ENCODE measurements around the gene TRIM33.
"Not testable (repeated sequence)": the region's sequence is repeated elsewhere in the genome, so short reads cannot be mapped to it uniquely, and the experiment has no call there.

TRIM33 gene

DNA sequence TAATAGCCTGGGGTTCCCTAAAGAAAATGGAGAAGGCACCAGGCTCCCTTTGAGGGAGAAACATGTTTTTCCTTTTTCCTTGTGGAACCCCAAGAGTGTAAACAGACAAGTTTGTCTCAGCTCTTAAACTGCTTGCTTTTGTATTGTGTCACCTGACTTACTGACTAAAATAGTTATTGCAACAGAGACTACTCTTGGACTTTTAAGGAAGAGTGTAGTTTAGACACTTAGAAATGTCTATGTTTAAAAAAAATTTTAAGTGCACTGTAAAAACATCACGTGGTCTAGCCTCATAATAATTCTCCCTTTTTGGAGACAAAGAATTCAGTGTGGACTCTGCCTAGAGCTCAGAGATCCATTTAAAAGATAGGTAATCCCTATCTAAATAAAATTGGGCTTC lies 141.1 kb downstream of the TRIM33 start:
- intact Hi-C loops (cut with DNase I) = no loop called here
- DNase-seq = no peak

GRCh38 chr1:114369266-114369919 lies 141.6 kb downstream of the TRIM33 start:
- DNase-seq; intact Hi-C loops (cut with DNase I): not testable (repeated sequence)

- DNase-seq = no peak
- intact Hi-C loops (cut with DNase I) = no loop called here
Measured at GRCh38 chr1:114368560-114369255, 142.3 kb downstream of the TRIM33 start.

DNA sequence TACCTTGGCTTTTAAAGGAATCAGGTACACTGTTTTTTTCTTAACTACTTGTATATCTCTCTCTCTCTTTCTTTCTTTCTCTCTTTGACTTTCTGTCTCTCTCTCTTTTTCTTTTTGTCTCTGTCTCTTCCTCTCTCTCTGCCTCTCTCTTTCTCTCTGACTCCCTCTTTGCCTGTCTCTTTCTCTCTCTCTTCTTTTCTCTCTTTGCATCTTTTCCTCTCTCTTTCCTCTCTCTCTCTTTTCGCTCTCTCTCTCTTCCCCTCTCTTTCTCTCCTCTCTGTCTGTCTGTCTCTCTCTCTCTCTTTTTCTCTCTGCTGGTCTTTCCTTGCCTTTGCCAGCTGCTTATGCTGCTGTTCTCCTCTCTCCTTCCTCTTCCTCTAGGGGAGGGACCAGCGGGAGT lies 143.2 kb downstream of the TRIM33 start:
- DNase-seq = no peak
- intact Hi-C loops (cut with DNase I) = no loop called here

DNA sequence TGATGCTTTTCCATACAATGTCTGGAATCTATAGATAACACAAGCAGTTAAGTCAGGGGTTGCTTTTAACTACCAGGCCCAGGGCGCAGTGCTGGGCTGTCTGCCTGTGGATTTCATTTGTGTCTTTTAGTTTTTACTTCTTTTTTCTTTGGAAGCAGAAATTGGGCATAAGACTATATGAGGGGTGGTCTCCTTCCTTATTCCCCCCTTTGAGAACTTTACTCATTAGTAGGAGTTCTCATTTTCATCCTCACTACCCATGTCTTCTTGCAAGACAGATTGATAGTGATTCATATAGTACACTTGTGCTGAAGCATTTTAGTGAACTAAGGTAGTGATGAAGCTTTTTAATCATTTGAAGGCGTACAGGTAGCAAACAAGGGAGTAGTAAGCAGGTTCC lies 147.8 kb downstream of the TRIM33 start:
- intact Hi-C loops (cut with DNase I); DNase-seq: not testable (repeated sequence)

- intact Hi-C loops (cut with DNase I) = no loop called here
- DNase-seq = peak in 1 of 42 donors; percentile 12
Measured at GRCh38 chr1:114359791-114360190, 151.2 kb downstream of the TRIM33 start.

- intact Hi-C loops (cut with DNase I) = no loop called here
Measured at GRCh38 chr1:114355240-114355639, 155.8 kb downstream of the TRIM33 start.

DNA sequence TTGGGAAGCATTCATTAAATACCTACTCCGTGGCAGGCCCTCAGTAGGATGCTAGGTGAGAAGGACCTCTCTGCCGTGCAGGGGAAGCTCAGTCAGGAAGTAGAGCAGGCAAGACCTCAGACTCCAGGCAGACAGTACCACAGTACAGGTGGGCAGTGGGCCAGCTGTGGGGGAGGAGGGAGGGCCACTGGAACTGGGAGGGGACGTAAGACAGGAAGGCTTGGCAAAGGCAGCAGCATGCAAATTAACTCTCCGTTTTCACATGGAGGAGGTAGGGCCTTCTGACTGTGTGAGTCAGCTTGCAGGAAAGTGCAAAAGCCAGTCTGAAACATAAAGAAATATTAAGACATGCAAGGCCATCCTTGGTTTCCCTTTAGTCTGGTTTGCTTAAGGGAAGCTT lies 157.7 kb downstream of the TRIM33 start:
- intact Hi-C loops (cut with DNase I) = no loop called here

More at GRCh38 chr1:114355240-114355639, 155.8 kb downstream of the TRIM33 start:
- DNase-seq = no peak

GRCh38 chr1:114352797-114353196 lies 158.2 kb downstream of the TRIM33 start:
- peak in 11 of 42 donors; percentile 11 to 48 (median 19) for DNase-seq
- intact Hi-C loops (cut with DNase I) = no loop called here

More for the DNA sequence above, 157.7 kb downstream of the TRIM33 start:
- DNase-seq = peak in 2 of 42 donors; percentile 21 to 43

DNA sequence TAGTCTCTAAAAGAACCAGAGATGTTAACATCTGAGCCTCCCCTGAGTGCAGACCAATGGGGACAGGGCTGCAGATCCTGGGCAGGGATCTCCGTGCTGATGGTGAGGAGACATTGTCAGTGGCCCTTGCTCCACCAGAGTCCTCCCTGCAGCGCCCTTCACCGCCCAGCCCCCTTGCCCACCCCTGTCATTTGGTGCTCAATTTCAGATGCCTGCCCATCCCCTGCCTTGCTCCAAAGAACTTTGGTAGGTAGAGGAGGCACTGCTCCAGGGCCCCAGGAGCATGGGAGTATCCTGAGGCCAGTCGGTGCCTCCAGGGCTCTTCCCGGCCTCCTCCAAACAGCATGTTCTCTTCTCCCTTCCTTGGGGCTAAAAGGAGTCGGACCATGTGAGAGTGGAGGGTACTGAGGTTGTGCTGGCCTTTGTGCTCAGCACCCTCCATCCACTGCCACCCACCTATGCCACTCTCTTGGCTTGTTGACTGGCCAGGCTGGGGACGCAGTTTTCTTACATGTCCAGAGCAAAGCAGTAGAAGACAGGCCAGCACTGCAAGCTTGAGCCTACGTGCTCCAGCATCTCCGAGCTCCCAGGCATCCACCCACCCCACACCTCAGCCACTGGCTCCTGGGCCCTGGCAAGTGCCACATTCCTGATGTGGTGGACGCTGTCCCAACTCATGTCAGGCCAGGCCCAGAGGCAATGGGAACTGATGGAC lies 160.1 kb downstream of the TRIM33 start:
- intact Hi-C loops (cut with DNase I) = no loop called here
- peak in 1 of 42 donors; percentile 26 for DNase-seq

- intact Hi-C loops (cut with DNase I) = no loop called here
- peak in 1 of 42 donors; percentile 29 for DNase-seq
Measured at GRCh38 chr1:114349891-114350605, 161.0 kb downstream of the TRIM33 start.

DNA sequence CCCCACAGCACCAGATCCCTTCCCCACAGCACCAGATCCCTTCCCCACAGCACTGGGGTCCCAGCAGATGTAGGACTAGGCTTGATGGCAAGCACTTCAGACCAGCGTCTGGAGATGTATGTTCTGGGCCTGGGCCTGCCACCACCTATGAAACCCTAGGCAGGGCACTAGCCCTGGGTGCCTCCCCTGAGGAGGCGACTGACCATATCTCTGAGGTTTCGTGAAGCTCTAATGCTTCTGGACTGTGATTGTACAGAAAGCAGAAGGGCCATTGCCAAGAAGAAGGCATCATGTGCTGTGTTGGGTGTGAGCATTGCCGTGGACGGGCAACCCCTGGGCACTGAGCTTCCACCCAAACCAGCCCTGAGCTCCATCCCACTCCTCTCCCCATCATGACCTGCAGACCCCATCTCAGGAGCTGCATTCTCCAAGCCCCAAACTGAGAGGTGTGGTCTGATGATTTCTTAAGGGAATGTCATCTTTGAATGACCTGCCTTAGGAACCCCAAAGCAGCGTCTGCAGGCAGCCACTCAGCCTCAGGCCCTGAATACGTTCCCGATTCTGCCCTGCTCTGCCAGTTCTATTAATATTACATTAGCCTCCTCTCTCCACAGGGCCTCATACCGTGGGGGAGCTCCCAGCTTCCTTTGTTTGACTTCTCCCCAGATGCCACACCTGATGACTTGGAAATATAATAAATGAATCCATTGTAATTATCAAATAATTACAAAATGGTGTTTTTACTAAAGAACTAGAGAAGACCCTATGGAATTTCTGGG lies 163.4 kb downstream of the TRIM33 start:
- DNase-seq = no peak
- intact Hi-C loops (cut with DNase I) = no loop called here

DNA sequence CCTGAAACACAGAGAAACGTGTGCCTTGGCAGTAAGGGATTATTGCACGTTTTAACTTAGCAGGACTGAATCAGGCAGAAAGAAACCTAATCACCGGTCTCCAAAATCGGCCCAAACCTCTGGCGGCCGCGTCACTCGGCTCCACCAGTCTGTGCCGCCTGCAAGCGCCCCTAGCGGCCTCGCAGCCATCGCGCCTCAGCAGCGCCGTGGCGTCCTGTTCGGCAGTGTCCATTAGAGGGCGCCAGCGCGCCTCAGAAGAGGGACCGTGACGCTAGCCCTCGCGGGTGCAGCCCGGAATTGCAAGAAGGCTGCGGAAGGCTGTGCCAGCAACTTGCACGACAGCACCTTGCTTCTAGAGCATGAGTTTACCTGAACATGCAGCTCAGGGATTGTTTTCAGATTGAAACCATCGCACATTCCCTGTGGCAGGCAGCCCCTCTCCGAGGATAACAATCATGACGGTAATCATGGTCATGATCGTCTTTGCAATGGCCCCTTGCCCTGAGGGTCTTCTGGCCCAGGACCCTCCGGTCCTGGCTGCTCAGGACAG lies 164.4 kb downstream of the TRIM33 start:
- peak; percentile 89 to 99 (median 96) for DNase-seq
- intact Hi-C loops (cut with DNase I) = no loop called here

DNA sequence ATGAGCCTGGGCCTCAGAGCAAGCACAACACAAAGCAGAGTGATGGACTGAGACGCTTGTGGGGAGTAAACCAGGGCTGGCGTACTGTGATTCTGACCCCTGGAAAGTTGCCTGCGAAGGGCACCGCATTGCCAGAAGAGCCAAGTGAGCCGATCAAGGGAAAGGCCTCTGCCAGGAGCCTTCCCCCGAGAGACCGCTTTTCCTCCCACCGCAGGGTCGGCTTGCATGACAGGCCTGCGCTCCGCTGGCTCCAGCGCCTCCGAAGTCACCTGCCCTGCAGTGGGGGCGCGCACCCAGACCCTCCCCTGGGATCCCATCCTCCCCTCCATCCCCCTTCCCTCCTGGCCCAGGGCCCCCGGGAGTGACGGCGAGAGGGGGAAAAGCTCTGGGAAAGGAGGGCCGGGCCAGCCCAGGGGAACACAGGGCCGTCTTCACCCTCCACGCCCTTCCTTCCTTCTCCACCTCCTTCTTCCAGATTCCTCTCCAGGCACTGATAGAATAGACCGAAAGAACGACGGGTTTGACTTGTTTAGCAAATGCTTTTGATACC lies 165.0 kb downstream of the TRIM33 start:
- intact Hi-C loops (cut with DNase I) = no loop called here
- DNase-seq = peak in 31 of 42 donors; percentile 3 to 51 (median 24)

DNA sequence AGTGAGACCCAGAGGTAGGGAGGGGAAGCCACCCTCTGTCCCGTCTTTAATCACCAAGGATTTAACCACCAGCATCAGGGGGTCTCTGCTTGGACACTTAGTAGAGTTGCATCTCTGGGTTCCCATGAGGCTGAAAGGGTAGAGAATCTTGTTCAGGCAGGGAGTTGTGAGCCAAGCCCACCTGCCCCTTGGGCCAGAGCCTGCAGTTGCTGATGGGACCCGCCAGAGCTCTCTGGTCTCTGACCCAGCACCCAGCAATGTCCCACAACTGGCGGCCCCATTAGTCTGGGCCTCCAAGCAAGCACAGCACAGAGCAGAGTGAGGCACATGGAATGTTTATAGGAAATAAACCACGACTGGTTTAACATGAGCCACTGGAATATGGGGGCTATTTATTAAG lies 166.3 kb downstream of the TRIM33 start:
- no peak for DNase-seq
- intact Hi-C loops (cut with DNase I) = no loop called here
